Spinal cord (tissue), 10 donors: ENCODE data around the gene DDX17. TPM values are rescaled to one million over a fixed set of nuclear protein-coding genes. Genes with fewer than 3 reads are reported as not detected.

ENCODE experiments used
- DNase-seq, 6 donors: peaks; one replicate each; pipeline versions ENCODE4 v3.0.0 to v3.0.0-alpha.2; 2013 to 2015; ENCODE audit warnings: low spot score in 6 of 6, low read depth in 4 of 6
- H3K27ac ChIP-seq: one replicate; pipeline ENCODE4 v1.5.1; 2013; ENCODE audit warnings: low read depth, low read length, control low read depth
- H3K27me3 ChIP-seq: one replicate; pipeline ENCODE4 v1.6.1; 2013; ENCODE audit warnings: low read length; ENCODE audit not compliant: control insufficient read depth, insufficient read depth
- H3K36me3 ChIP-seq: one replicate; pipeline ENCODE4 v1.6.1; 2013; ENCODE audit warnings: low read length; ENCODE audit not compliant: control insufficient read depth, insufficient read depth
- H3K4me1 ChIP-seq: one replicate; pipeline ENCODE4 v1.6.1; 2013; ENCODE audit warnings: low read length; ENCODE audit not compliant: control insufficient read depth, insufficient read depth
- H3K4me3 ChIP-seq: one replicate; pipeline ENCODE4 v1.5.1; 2013; ENCODE audit warnings: low read depth, low read length, control low read depth
- H3K9me3 ChIP-seq: one replicate; pipeline ENCODE4 v1.6.1; 2013; ENCODE audit warnings: low read length; ENCODE audit not compliant: control insufficient read depth, insufficient read depth
- WGBS: methylation state at CpG from one replicate; pipeline ENCODE4 v1.1.5; 2013; ENCODE audit warnings: missing lambda C conversion rate; ENCODE audit not compliant: insufficient coverage; 5-methylcytosine and 5-hydroxymethylcytosine counted together
- polyA plus RNA-seq, 2 donors: library from polyadenylated mRNA; unstranded; fragments of 120-200 nt; gene quantifications; one replicate each; pipeline ENCODE4 v1.2.1, GENCODE V29; 2013; ENCODE audit not compliant: insufficient read length in 2 of 2
- total RNA-seq, 2 donors: library from RNA; depleted of rRNA in 1 of 2; stranded (reverse); fragments of 120-200 nt in 1 of 2; fragments of >200 nt in 1 of 2; gene quantifications; one replicate each; pipeline versions ENCODE4 v1.2.3 to v1.2.4, GENCODE V29; 2013 to 2014
- donor health status: healthy.

The DDX17 gene
- total and polyA plus RNA-seq, 4 donors, result 546 to 606 (median 578) TPM

DNA sequence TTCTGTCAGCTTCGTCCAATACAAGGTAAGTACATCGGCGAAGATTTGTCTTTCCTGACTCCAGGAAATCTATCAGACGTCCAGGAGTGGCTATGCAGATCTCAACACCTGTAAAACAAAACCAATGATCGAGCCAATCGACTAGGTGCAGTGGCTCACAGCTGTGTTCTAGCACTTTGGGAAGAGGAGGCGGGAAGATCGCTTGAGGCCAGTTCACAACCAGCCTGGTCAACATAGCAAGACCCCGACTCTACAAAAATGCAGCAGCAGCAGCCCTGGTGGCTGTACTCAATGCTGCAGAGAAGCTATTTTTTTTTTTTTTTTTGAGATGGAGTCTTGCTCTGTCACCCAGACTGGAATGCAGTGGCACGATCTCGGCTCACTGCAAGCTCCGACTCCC, 11.2 kb downstream of the DDX17 start:
- WGBS, result 91% methylated on average over 11 of the region's 12 CpGs
- Histone ChIP-seq H3K27me3 (no peaks in the 10 kb centered on the region), H3K27ac (no peak overlapping the region), H3K4me1 (no peaks in the 10 kb centered on the region), H3K36me3 (peaks cover 72% of the 10 kb centered on the region), H3K4me3 (no peak overlapping the region), H3K9me3 (no peaks in the 10 kb centered on the region)
- DNase-seq, result no peak

DNA sequence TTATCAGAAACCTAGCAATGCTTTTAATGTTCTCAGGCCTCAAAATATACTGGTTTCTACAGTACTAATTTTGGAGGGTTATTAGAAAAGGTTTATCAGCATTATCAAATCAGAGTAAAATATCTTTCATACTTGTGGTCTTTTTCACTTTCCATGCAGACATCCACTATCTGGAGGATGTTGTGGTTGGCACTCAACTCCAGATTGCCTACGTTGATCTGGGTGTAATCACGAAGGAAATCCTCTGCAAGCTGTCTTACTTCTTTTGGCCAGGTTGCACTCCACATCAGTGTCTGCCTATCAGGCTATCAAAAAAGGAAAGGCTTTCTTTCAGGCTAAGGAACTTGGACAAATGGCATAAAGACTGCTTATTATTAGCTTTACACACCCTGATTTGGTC, 11.6 kb downstream of the DDX17 start:
- DNase-seq, result no peak
- 73% methylated on average over 2 of the region's 2 CpGs for WGBS
- Histone ChIP-seq H3K4me3 (no peak overlapping the region), H3K4me1 (no peaks in the 10 kb centered on the region), H3K27me3 (no peaks in the 10 kb centered on the region), H3K27ac (no peak overlapping the region), H3K36me3 (peaks cover 72% of the 10 kb centered on the region), H3K9me3 (no peaks in the 10 kb centered on the region)

DNA sequence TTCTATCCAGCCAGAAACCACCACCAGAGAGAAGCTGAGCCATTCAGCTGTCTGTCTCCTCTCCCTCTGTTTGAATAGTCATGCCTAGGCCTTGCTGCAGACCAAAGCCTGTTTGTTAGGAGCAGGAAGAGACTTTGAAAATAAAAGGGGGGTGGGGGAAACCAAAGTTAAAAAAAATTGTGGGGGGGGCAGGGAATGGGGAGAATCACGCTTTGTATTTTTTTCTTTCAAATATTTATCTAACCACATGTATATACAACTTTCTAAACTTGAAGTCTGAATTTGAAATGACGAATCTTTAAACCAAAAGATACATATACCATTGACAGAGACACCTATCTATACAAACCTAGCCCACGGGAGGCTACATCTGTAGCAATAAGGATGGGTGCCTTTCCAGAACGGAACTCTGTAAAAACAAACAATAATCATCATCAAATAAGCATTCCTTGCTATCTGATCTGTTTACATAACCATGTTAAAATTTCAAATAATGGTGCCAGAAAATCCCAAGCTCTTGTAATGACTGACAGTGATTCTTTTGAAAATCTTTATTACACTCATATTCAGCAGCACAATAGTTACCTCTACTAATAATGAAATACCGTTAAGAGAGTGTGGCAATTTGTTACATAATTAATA, 14.3 kb downstream of the DDX17 start:
- DNase-seq, result no peak
- WGBS, result no CpG with 5 or more reads among the region's 5 CpGs
- Histone ChIP-seq H3K36me3 (peaks cover 65% of the 10 kb centered on the region), H3K4me3 (no peak overlapping the region), H3K4me1 (no peaks in the 10 kb centered on the region), H3K27ac (no peak overlapping the region), H3K27me3 (no peaks in the 10 kb centered on the region), H3K9me3 (no peaks in the 10 kb centered on the region)

DNA sequence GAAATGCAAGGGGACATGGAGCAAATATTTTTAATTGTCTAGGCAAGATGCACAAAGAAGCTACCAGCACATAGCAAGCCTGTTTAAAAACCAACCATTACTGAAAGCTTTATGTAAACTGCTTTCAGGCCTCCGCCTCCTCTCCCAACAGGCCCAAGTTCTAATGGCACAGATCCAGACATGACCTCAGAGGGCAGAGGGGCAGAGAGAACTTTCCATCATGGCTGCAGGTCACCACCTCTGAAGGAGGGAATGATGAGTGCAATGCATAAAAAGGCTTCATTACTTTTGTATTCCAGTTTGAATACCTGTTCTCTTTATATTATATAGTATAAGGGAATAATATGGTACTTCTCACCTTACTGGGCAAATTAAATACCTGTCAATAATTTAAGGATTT, 15.2 kb downstream of the DDX17 start:
- Histone ChIP-seq H3K4me1 (no peaks in the 10 kb centered on the region), H3K9me3 (no peaks in the 10 kb centered on the region), H3K36me3 (peaks cover 64% of the 10 kb centered on the region), H3K27ac (no peak overlapping the region), H3K27me3 (no peaks in the 10 kb centered on the region), H3K4me3 (no peak overlapping the region)
- WGBS, result no CpG with 5 or more reads among the region's 1 CpG
- DNase-seq, result peak in 1 of 6 donors; percentile 76

DNA sequence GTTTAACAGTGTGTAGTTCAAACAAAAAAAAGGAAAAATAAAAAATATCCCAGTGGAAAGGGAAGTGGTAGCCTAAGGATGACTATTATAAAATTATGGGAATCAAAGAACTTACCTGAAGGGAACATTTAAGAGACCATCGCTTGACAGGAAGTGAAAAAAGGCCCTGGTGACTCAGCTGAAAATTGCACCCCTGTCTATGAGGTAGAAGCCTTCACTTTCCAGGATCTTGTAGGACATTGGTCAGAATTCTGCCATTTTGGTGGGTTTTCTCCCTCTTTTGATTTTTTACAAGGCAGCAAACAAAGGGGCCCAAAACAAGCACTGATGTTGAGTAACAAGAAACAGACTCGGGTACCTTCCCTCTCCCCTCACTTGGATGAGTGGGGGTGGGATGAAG, 15.6 kb downstream of the DDX17 start:
- H3K9me3 ChIP-seq, result no peaks in the 10 kb centered on the region
- no peaks in the 10 kb centered on the region for H3K27me3 ChIP-seq
- H3K27ac ChIP-seq, result no peak overlapping the region
- no peak overlapping the region for H3K4me3 ChIP-seq
- H3K4me1 ChIP-seq, result no peaks in the 10 kb centered on the region
- 100% methylated on average over 1 of the region's 2 CpGs for WGBS
- DNase-seq, result no peak
- peaks cover 65% of the 10 kb centered on the region for H3K36me3 ChIP-seq

DNA sequence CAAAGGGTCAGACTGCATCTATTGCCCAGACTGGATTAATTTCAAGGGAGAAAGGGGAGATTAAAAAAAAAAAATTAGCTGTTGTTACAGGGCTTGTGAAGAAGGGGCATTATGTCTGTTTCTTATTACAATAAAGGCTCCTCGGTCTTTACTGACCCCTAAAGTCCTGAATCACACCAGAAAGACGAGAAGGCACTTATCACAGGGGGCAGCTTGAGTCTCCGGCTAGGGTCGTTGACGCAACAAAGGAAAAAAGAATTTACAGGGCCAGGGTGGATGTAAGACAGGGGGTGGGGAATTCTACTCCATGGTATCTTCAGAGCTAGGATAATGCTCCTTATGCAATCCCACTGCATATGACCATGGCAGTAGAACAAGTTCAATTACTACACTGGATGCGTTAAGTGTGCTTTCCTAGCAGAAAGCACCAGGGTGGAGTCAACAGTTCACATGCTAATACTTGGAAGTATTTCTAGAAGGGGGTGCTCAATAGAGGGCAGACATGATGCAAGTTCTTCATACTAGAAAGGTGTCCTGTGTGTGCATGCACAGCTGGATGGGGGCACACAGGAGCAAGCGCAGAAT, 16.5 kb downstream of the DDX17 start:
- H3K36me3 ChIP-seq, result peaks cover 57% of the 10 kb centered on the region
- H3K4me1 ChIP-seq, result no peaks in the 10 kb centered on the region
- DNase-seq, result no peak
- no peaks in the 10 kb centered on the region for H3K9me3 ChIP-seq
- no peak overlapping the region for H3K4me3 ChIP-seq
- H3K27ac ChIP-seq, result no peak overlapping the region
- no peaks in the 10 kb centered on the region for H3K27me3 ChIP-seq
- 65% methylated on average over 6 of the region's 7 CpGs for WGBS

DNA sequence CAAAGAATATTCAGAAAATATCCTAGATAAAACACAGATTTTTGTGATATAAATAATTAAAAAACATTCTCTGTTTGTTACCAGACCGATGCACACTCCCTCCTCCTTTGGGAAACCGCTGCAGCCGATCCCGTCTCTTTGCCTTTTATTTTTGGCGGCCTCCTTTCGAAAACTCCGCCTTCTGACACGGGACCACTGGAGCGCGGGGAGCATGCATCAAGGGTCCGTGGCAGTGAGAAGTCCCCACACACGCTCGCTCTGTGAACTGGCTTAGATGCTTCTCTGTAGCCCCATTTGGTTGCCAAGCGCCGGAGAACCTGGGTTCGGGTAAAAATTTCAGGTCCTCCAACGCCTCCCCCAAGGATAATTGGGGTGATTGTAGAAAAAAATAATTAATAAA, 17.0 kb downstream of the DDX17 start:
- Histone ChIP-seq H3K9me3 (no peaks in the 10 kb centered on the region), H3K27me3 (no peaks in the 10 kb centered on the region), H3K4me1 (no peaks in the 10 kb centered on the region), H3K4me3 (no peak overlapping the region), H3K27ac (no peak overlapping the region), H3K36me3 (peaks cover 57% of the 10 kb centered on the region)
- DNase-seq, result no peak
- 85% methylated on average over 12 of the region's 17 CpGs for WGBS

DNA sequence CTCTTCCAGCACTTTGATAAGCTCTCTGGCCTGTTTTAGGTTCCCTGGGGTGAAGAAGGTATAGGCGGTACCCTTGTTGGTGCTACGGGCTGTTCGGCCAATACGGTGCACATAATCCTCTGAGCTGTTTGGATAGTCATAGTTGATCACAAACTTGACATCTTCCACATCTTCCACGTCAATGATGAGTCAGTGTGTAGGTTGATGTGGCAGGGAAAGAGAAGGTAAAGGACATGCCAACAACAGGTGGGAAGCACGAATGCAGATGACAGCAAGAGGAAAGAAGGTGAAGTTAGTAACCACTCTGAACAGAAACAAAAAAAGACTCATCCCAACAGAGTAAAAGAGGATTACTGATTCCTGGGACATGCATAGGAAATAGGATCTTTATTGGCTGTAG, 18.2 kb downstream of the DDX17 start:
- no peaks in the 10 kb centered on the region for H3K4me1 ChIP-seq
- no peak overlapping the region for H3K4me3 ChIP-seq
- H3K36me3 ChIP-seq, result peaks cover 49% of the 10 kb centered on the region
- no peaks in the 10 kb centered on the region for H3K9me3 ChIP-seq
- no peaks in the 10 kb centered on the region for H3K27me3 ChIP-seq
- no peak overlapping the region for H3K27ac ChIP-seq
- no peak for DNase-seq
- WGBS, result no CpG with 5 or more reads among the region's 6 CpGs

DNA sequence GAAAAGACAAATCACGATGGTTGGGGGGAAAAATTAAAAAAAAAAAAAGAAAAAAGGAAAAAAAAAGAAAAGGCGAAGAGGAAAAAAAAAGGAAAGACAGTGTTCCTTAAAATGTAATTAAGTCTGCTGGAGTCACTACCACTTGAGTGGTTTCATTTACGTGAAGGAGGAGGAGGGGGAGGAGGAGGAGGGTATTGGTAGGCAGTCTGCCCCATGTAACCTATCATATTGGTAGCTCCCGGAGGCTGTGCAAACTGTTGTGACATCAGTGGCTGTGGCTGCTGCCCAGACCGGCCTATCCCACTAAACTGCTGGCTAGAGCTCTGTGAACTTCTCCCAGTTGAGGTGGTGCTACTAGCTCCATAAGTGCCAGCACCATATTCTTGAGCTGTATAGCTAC, 20.3 kb downstream of the DDX17 start:
- H3K9me3 ChIP-seq, result no peaks in the 10 kb centered on the region
- no peaks in the 10 kb centered on the region for H3K27me3 ChIP-seq
- WGBS, result 81% methylated on average over 5 of the region's 5 CpGs
- no peak overlapping the region for H3K27ac ChIP-seq
- no peak for DNase-seq
- H3K36me3 ChIP-seq, result peaks cover 55% of the 10 kb centered on the region
- H3K4me1 ChIP-seq, result no peaks in the 10 kb centered on the region
- H3K4me3 ChIP-seq, result no peak overlapping the region

DNA sequence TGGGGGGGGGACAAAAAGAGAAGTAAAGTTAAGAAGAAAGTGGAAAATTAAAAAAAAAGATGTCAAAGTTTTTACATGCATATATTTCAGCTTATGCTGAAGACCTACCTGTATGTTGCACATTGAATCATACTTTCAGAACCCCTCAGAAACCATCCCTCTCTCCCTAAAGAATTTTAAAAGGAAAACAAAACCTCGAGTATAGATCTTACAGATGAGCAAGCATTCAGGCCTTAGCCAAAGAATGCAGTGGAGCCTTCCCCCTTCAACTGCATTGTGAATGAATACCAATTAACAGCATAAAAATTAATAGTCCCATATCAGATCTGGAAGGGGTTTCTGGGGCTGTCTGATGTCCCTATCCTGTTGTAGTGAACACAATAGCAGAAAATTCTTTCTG, 21.9 kb downstream of the DDX17 start:
- Histone ChIP-seq H3K36me3 (peaks cover 44% of the 10 kb centered on the region), H3K9me3 (no peaks in the 10 kb centered on the region), H3K4me3 (no peak overlapping the region), H3K4me1 (no peaks in the 10 kb centered on the region), H3K27ac (no peak overlapping the region), H3K27me3 (no peaks in the 10 kb centered on the region)
- WGBS, result no CpG with 5 or more reads among the region's 1 CpG
- DNase-seq, result no peak
